Suprapubic skin (tissue), 4 donors: ENCODE data around the gene PLK5. TPM values are rescaled to one million over a fixed set of nuclear protein-coding genes. Genes with fewer than 3 reads are reported as not detected.

Experiments used
- DNase-seq, 2 donors: peaks; one replicate each; pipeline ENCODE4 v3.0.0-alpha.2; 2019; ENCODE audit warnings: low spot score in 2 of 2
- H3K27ac ChIP-seq: fragments of 200-600 bp; sonication (generic); one replicate; pipeline ENCODE4 v1.5.1; 2019
- H3K27me3 ChIP-seq: fragments of 200-600 bp; sonication (generic); one replicate; pipeline ENCODE4 v1.5.1; 2019
- H3K36me3 ChIP-seq: fragments of 200-600 bp; sonication (generic); one replicate; pipeline ENCODE4 v1.5.1; 2019
- H3K4me1 ChIP-seq: fragments of 200-600 bp; sonication (generic); one replicate; pipeline ENCODE4 v1.5.1; 2019
- H3K4me3 ChIP-seq: fragments of 200-600 bp; sonication (generic); one replicate; pipeline ENCODE4 v1.5.1; 2019; ENCODE audit warnings: mild to moderate bottlenecking
- H3K9me3 ChIP-seq: fragments of 200-600 bp; sonication (generic); one replicate; pipeline ENCODE4 v1.5.1; 2019
- EP300 ChIP-seq: sonication (generic); formaldehyde crosslinking; IDR thresholded peaks from one replicate; pipeline ENCODE4 v1.6.1; 2017; ENCODE audit warnings: antibody characterized with exemption
- POLR2A ChIP-seq, 2 donors: fragments of 450-650 bp; IDR thresholded peaks; one replicate each; pipeline ENCODE4 v1.6.1; 2017; ENCODE audit warnings: antibody characterized with exemption in 2 of 2, mild to moderate bottlenecking in 2 of 2, moderate library complexity in 2 of 2
- POLR2AphosphoS5 ChIP-seq, 3 donors: sonication (generic); formaldehyde crosslinking; IDR thresholded peaks; one replicate each; pipeline ENCODE4 v1.6.1; 2017; ENCODE audit warnings: antibody characterized with exemption in 3 of 3
- WGBS: methylation state at CpG from one replicate; pipeline ENCODE4 v1.1.5; 2018; 5-methylcytosine and 5-hydroxymethylcytosine counted together
- total RNA-seq, 4 donors: library from RNA; depleted of rRNA; stranded (reverse); fragments of >200 nt; gene quantifications; one replicate each; pipeline ENCODE4 v1.1.0, GENCODE V29; 2016
- TF ChIP-seq, protein P1 (sequence below), 2 donors: fragments of 200-600 bp in 1 of 2; fragments of 450-650 bp in 1 of 2; sonication (generic) in 1 of 2; IDR thresholded peaks; one replicate each; pipeline ENCODE4 v1.5.1; 2016 to 2019; ENCODE audit warnings: antibody characterized with exemption in 2 of 2, mild to moderate bottlenecking in 1 of 2, moderate library complexity in 1 of 2

PLK5 gene
- total RNA-seq, 4 donors from 2014 or later: 0.23 to 1.2 TPM; not detected in 2

DNA sequence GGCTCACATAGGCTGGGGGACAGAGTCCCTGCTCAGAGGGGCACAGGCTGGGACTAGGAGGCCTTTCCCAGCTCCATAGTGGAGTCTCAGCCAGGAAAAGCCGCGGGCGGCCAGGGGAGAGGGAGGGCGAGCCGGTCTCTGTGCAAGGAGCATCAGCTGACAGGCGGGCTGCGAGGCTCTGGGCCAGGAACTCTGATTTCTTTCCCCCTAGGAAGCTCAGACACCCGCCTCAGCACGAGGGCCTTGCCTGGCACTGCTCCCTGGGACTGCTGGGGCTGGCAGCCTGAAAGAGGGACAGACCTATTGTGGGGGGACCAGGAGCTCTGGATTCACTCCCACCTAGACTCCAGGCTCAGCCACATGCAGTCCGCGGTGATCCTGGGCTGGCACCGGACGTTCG lies 2.2 kb upstream of the PLK5 start:
- Histone ChIP-seq H3K9me3 (no peaks in the 10 kb centered on the region), H3K4me1 (peaks cover 13% of the 10 kb centered on the region), H3K27me3 (peaks cover 52% of the 10 kb centered on the region), H3K27ac (no peak overlapping the region), H3K4me3 (no peak overlapping the region), H3K36me3 (no peaks in the 10 kb centered on the region)
- no peak for DNase-seq
- no peak for TF ChIP-seq EP300
- no peak for TF ChIP-seq POLR2AphosphoS5 (IDR thresholded peaks at IDR 0.05)
- TF ChIP-seq, protein P1, sequence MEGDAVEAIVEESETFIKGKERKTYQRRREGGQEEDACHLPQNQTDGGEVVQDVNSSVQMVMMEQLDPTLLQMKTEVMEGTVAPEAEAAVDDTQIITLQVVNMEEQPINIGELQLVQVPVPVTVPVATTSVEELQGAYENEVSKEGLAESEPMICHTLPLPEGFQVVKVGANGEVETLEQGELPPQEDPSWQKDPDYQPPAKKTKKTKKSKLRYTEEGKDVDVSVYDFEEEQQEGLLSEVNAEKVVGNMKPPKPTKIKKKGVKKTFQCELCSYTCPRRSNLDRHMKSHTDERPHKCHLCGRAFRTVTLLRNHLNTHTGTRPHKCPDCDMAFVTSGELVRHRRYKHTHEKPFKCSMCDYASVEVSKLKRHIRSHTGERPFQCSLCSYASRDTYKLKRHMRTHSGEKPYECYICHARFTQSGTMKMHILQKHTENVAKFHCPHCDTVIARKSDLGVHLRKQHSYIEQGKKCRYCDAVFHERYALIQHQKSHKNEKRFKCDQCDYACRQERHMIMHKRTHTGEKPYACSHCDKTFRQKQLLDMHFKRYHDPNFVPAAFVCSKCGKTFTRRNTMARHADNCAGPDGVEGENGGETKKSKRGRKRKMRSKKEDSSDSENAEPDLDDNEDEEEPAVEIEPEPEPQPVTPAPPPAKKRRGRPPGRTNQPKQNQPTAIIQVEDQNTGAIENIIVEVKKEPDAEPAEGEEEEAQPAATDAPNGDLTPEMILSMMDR (IDR thresholded peaks at IDR 0.05): no peak
- TF ChIP-seq POLR2A (IDR thresholded peaks at IDR 0.05): no peak
- 65% methylated on average over 4 of the region's 14 CpGs for WGBS

DNA sequence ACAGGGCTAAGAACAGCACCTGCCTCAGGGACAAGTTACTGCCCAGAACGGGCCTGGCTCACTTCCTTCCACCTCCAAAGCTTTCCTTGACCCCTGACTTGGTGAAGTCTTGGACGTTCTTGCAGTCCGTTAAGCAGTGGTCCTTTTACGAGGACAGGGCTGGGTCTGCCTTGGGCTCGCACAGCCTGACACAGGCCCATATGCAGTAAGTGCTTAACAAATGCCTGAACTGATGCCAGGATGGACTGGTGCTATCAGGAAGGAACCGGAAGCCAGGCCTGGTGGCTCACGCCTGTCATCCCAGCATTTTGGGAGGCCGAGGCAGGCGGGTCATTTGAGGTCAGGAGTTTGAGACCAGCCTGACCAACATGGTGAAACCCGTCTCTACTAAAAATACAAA lies 1.8 kb upstream of the PLK5 start:
- peaks cover 56% of the 10 kb centered on the region for H3K27me3 ChIP-seq
- DNase-seq: no peak
- no peak overlapping the region for H3K4me3 ChIP-seq
- no peaks in the 10 kb centered on the region for H3K9me3 ChIP-seq
- H3K36me3 ChIP-seq: no peaks in the 10 kb centered on the region
- H3K27ac ChIP-seq: no peak overlapping the region
- peaks cover 13% of the 10 kb centered on the region for H3K4me1 ChIP-seq
- 73% methylated on average over 10 of the region's 10 CpGs for WGBS
- TF ChIP-seq POLR2A (IDR thresholded peaks at IDR 0.05) (no peak), EP300 (no peak), POLR2AphosphoS5 (IDR thresholded peaks at IDR 0.05) (no peak)
- TF ChIP-seq, protein P1 (IDR thresholded peaks at IDR 0.05): no peak

DNA sequence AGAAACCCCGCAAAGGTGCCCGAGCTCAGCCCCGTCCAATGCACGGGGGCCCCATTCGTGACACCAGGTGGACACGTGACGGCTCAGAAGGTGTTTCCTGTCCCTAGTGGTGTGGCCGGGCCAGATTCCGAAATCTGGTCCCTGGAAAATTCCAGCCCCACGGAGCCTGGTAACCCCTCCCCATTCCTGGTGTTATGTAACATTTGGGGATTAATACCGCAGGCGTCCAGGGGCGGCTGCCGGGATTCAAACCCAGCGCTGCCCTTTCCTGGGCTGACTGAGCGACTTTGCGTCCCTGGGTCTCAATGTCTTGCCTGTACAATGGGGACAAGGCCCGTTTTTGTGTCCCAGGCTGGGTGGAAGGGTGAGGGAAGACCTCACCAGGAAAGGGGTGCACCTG lies 1.0 kb upstream of the PLK5 start:
- Histone ChIP-seq H3K36me3 (no peaks in the 10 kb centered on the region), H3K4me1 (peaks cover 13% of the 10 kb centered on the region), H3K4me3 (no peak overlapping the region), H3K27me3 (peaks cover 64% of the 10 kb centered on the region), H3K9me3 (no peaks in the 10 kb centered on the region), H3K27ac (no peak overlapping the region)
- TF ChIP-seq EP300: no peak
- no peak for TF ChIP-seq POLR2A (IDR thresholded peaks at IDR 0.05)
- TF ChIP-seq POLR2AphosphoS5 (IDR thresholded peaks at IDR 0.05): no peak
- TF ChIP-seq, protein P1 (IDR thresholded peaks at IDR 0.05): no peak
- DNase-seq: no peak
- WGBS: 40% methylated on average over 1 of the region's 18 CpGs

DNA sequence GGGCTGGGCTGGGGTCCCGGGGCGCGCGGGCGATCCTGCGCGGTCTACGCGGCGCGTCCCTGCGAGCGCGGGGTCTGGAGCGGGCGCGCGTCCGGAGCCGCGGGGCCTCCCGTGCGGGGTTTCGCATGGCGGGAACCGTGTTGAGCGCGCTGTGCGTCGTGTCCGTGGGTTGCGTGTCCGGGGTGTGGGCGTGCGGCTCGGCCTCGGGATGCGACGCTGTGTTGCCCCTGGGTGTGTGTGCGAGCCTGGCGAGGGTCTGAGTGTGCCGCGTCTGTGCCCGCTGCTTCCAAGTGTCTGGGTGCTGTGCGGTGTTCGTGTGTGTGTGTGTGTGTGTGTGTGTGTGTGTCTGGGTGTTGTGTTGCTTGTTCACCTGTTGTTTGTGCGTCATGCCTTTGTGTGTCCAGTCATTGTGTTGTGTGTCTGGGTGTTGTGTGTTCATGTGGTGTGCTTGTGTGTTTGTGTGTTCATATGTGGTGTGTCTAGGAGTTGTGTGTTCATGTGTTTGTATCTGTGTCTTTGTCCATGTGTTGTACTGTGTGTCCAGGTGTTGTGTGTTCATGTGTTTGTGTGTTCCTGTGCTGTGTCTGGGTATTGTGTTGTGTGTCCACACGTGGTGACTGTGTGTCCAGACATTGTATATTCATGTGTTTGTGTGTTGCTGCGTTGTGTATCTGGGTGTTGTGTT lies 552 bp downstream of the PLK5 start:
- Histone ChIP-seq H3K27ac (no peak overlapping the region), H3K4me1 (peaks cover 13% of the 10 kb centered on the region), H3K36me3 (no peaks in the 10 kb centered on the region), H3K9me3 (no peaks in the 10 kb centered on the region), H3K27me3 (peaks cover 76% of the 10 kb centered on the region), H3K4me3 (peak overlapping the region; percentile 46)
- no peak for DNase-seq
- no peak for TF ChIP-seq EP300
- TF ChIP-seq, protein P1 (IDR thresholded peaks at IDR 0.05): no peak
- no peak for TF ChIP-seq POLR2A (IDR thresholded peaks at IDR 0.05)
- TF ChIP-seq POLR2AphosphoS5 (IDR thresholded peaks at IDR 0.05): no peak
- 9% methylated on average over 19 of the region's 49 CpGs for WGBS

DNA sequence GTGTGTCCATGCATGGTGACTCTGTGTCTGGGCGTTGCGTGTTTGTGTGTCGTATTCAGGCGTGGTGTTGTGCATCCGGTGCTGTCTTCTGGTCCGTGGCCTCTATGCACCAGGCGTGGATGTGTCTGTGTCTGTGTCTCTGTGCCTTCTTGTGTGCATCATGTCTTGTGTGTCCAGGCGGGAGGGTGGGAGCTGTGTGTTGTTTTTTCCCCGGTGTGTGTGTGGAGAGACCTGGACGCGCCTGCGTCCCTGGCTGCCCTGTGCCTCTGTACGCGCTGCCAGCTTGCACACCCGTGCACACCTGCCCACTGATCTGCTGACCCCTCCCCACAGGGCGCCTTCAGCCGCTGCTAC lies 1.1 kb downstream of the PLK5 start:
- no peak for DNase-seq
- Histone ChIP-seq H3K27me3 (peaks cover 81% of the 10 kb centered on the region), H3K36me3 (no peaks in the 10 kb centered on the region), H3K4me1 (peaks cover 13% of the 10 kb centered on the region), H3K27ac (no peak overlapping the region), H3K9me3 (no peaks in the 10 kb centered on the region), H3K4me3 (no peak overlapping the region)
- WGBS: 64% methylated on average over 6 of the region's 17 CpGs
- TF ChIP-seq, protein P1 (IDR thresholded peaks at IDR 0.05): no peak
- no peak for TF ChIP-seq POLR2AphosphoS5 (IDR thresholded peaks at IDR 0.05)
- no peak for TF ChIP-seq EP300
- no peak for TF ChIP-seq POLR2A (IDR thresholded peaks at IDR 0.05)
